ENCODE measurements around the gene TRPC6.

TRPC6 gene

GRCh38 chr11:101509922-101510321, 73.9 kb downstream of the TRPC6 start:
- no peak overlapping the region for H3K4me3 ChIP-seq (ENCODE audit: low read length)
- H2AFZ ChIP-seq (ENCODE audit: low read depth, low read length): no peak overlapping the region
- H3K27me3 ChIP-seq (ENCODE audit: insufficient read depth, low read length): no peaks in the 10 kb centered on the region
- no peaks in the 10 kb centered on the region for H3K36me3 ChIP-seq (ENCODE audit: insufficient read depth, low read length)
- H3K9me3 ChIP-seq (ENCODE audit: low read length): no peaks in the 10 kb centered on the region
- no peaks in the 10 kb centered on the region for H3K4me1 ChIP-seq (ENCODE audit: insufficient read depth, low read length)

DNA sequence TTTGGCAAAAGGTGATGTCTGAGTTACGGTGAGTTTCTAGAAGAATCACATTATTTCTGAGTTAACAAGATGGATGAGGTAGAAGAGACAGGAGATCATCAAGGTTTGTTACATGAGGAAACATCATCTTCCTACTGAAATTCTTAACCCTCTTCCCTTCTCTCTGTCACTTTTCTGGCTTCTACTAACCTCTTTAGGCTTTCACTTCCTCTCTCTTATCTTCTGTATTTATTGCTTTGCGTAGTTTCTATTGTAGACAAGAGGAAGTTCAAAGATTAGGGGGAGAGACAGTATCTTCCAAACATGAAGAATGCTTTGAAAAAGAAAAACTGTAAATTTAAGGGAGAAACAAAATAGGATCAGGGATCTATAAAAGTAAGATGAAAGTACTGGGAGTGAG, 75.4 kb downstream of the TRPC6 start:
- no peaks in the 10 kb centered on the region for H3K36me3 ChIP-seq (ENCODE audit: insufficient read depth, low read length)
- no peak overlapping the region for H3K4me3 ChIP-seq (ENCODE audit: low read length)
- no peaks in the 10 kb centered on the region for H3K4me1 ChIP-seq (ENCODE audit: insufficient read depth, low read length)
- H2AFZ ChIP-seq (ENCODE audit: low read depth, low read length): no peak overlapping the region
- H3K27me3 ChIP-seq (ENCODE audit: insufficient read depth, low read length): no peaks in the 10 kb centered on the region
- no peaks in the 10 kb centered on the region for H3K9me3 ChIP-seq (ENCODE audit: low read length)

GRCh38 chr11:101498891-101499290, 84.9 kb downstream of the TRPC6 start:
- Histone ChIP-seq H3K27me3 (ENCODE audit: insufficient read depth, low read length) (no peaks in the 10 kb centered on the region), H3K4me1 (ENCODE audit: insufficient read depth, low read length) (no peaks in the 10 kb centered on the region), H3K36me3 (ENCODE audit: insufficient read depth, low read length) (no peaks in the 10 kb centered on the region), H2AFZ (ENCODE audit: low read depth, low read length) (no peak overlapping the region), H3K9me3 (ENCODE audit: low read length) (no peaks in the 10 kb centered on the region), H3K4me3 (ENCODE audit: low read length) (no peak overlapping the region)

GRCh38 chr11:101497291-101497690, 86.5 kb downstream of the TRPC6 start:
- no peaks in the 10 kb centered on the region for H3K27me3 ChIP-seq (ENCODE audit: insufficient read depth, low read length)
- H3K4me1 ChIP-seq (ENCODE audit: insufficient read depth, low read length): no peaks in the 10 kb centered on the region
- no peaks in the 10 kb centered on the region for H3K9me3 ChIP-seq (ENCODE audit: low read length)
- H2AFZ ChIP-seq (ENCODE audit: low read depth, low read length): no peak overlapping the region
- no peak overlapping the region for H3K4me3 ChIP-seq (ENCODE audit: low read length)
- no peaks in the 10 kb centered on the region for H3K36me3 ChIP-seq (ENCODE audit: insufficient read depth, low read length)

- no peaks in the 10 kb centered on the region for H3K27me3 ChIP-seq (ENCODE audit: insufficient read depth, low read length)
- no peaks in the 10 kb centered on the region for H3K36me3 ChIP-seq (ENCODE audit: insufficient read depth, low read length)
- H3K4me1 ChIP-seq (ENCODE audit: insufficient read depth, low read length): no peaks in the 10 kb centered on the region
- no peaks in the 10 kb centered on the region for H3K9me3 ChIP-seq (ENCODE audit: low read length)
- no peak overlapping the region for H3K4me3 ChIP-seq (ENCODE audit: low read length)
- H2AFZ ChIP-seq (ENCODE audit: low read depth, low read length): no peak overlapping the region
Observed at GRCh38 chr11:101487775-101488174, 96.0 kb downstream of the TRPC6 start.

GRCh38 chr11:101482556-101483124, 101.2 kb downstream of the TRPC6 start:
- no peaks in the 10 kb centered on the region for H3K27me3 ChIP-seq (ENCODE audit: insufficient read depth, low read length)
- no peak overlapping the region for H3K4me3 ChIP-seq (ENCODE audit: low read length)
- no peaks in the 10 kb centered on the region for H3K4me1 ChIP-seq (ENCODE audit: insufficient read depth, low read length)

GRCh38 chr11:101478587-101479369, 105.0 kb downstream of the TRPC6 start:
- Histone ChIP-seq H3K27me3 (ENCODE audit: insufficient read depth, low read length) (no peaks in the 10 kb centered on the region), H3K4me3 (ENCODE audit: low read length) (no peak overlapping the region), H3K9me3 (ENCODE audit: low read length) (no peaks in the 10 kb centered on the region), H3K36me3 (ENCODE audit: insufficient read depth, low read length) (no peaks in the 10 kb centered on the region), H3K4me1 (ENCODE audit: insufficient read depth, low read length) (no peaks in the 10 kb centered on the region), H2AFZ (ENCODE audit: low read depth, low read length) (no peak overlapping the region)

More at GRCh38 chr11:101482556-101483124, 101.2 kb downstream of the TRPC6 start:
- Histone ChIP-seq H3K9me3 (ENCODE audit: low read length) (no peaks in the 10 kb centered on the region), H2AFZ (ENCODE audit: low read depth, low read length) (no peak overlapping the region), H3K36me3 (ENCODE audit: insufficient read depth, low read length) (no peaks in the 10 kb centered on the region)

DNA sequence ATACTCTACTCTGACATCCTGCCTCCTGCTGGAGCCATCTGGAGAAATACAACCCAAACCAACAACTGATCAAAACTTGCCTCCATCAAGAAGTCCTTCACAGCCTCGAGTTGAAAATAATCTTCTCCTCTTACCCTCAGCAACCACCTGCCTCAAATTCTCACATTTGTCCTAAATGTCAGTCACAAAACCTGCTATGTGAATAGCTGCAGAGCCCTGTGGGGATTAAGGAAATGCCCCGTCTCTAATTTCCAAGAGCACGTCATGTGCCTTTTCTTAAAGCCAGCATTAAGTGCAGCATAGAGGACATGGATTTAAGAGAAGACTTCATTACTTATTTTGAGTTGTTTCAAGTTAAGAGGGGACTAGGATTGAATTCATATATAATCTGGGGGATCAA, 105.9 kb downstream of the TRPC6 start:
- H3K4me3 ChIP-seq (ENCODE audit: low read length): no peak overlapping the region
- no peaks in the 10 kb centered on the region for H3K9me3 ChIP-seq (ENCODE audit: low read length)
- no peaks in the 10 kb centered on the region for H3K36me3 ChIP-seq (ENCODE audit: insufficient read depth, low read length)
- H3K27me3 ChIP-seq (ENCODE audit: insufficient read depth, low read length): no peaks in the 10 kb centered on the region
- no peak overlapping the region for H2AFZ ChIP-seq (ENCODE audit: low read depth, low read length)
- H3K4me1 ChIP-seq (ENCODE audit: insufficient read depth, low read length): no peaks in the 10 kb centered on the region

- no peaks in the 10 kb centered on the region for H3K9me3 ChIP-seq (ENCODE audit: low read length)
- no peaks in the 10 kb centered on the region for H3K4me1 ChIP-seq (ENCODE audit: insufficient read depth, low read length)
- H3K4me3 ChIP-seq (ENCODE audit: low read length): no peak overlapping the region
- no peaks in the 10 kb centered on the region for H3K27me3 ChIP-seq (ENCODE audit: insufficient read depth, low read length)
- H2AFZ ChIP-seq (ENCODE audit: low read depth, low read length): no peak overlapping the region
- H3K36me3 ChIP-seq (ENCODE audit: insufficient read depth, low read length): no peaks in the 10 kb centered on the region
Observed at GRCh38 chr11:101476191-101476590, 107.6 kb downstream of the TRPC6 start.

GRCh38 chr11:101475699-101476098, 108.1 kb downstream of the TRPC6 start:
- no peaks in the 10 kb centered on the region for H3K4me1 ChIP-seq (ENCODE audit: insufficient read depth, low read length)
- H3K27me3 ChIP-seq (ENCODE audit: insufficient read depth, low read length): no peaks in the 10 kb centered on the region
- H2AFZ ChIP-seq (ENCODE audit: low read depth, low read length): no peak overlapping the region
- H3K9me3 ChIP-seq (ENCODE audit: low read length): no peaks in the 10 kb centered on the region
- no peak overlapping the region for H3K4me3 ChIP-seq (ENCODE audit: low read length)
- H3K36me3 ChIP-seq (ENCODE audit: insufficient read depth, low read length): no peaks in the 10 kb centered on the region

DNA sequence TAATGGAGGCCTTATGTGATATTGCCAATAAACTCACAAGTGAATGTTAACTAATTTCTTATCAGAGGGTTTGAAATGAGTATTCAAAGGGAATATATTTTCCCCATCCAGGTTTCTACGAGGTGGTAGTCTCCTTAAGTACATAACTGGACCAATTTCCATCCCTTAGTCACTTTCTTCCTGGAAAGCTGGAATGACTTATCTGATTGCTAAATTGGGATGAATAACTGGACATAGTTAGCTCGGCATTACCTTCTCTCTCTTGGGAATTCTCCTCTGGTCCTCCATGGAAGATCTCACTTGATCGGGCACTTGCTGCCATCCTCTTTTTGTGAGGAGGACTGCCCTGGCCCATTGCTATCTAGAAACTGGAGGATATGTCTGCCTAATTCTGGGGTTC, 109.1 kb downstream of the TRPC6 start:
- Histone ChIP-seq H2AFZ (ENCODE audit: low read depth, low read length) (no peak overlapping the region), H3K4me1 (ENCODE audit: insufficient read depth, low read length) (no peaks in the 10 kb centered on the region), H3K36me3 (ENCODE audit: insufficient read depth, low read length) (no peaks in the 10 kb centered on the region), H3K9me3 (ENCODE audit: low read length) (no peaks in the 10 kb centered on the region), H3K27me3 (ENCODE audit: insufficient read depth, low read length) (no peaks in the 10 kb centered on the region), H3K4me3 (ENCODE audit: low read length) (no peak overlapping the region)

GRCh38 chr11:101470881-101471520, 112.8 kb downstream of the TRPC6 start:
- Histone ChIP-seq H3K27me3 (ENCODE audit: insufficient read depth, low read length) (no peaks in the 10 kb centered on the region), H3K4me1 (ENCODE audit: insufficient read depth, low read length) (no peaks in the 10 kb centered on the region), H3K4me3 (ENCODE audit: low read length) (no peak overlapping the region), H2AFZ (ENCODE audit: low read depth, low read length) (no peak overlapping the region), H3K9me3 (ENCODE audit: low read length) (no peaks in the 10 kb centered on the region), H3K36me3 (ENCODE audit: insufficient read depth, low read length) (no peaks in the 10 kb centered on the region)

GRCh38 chr11:101470419-101470818, 113.4 kb downstream of the TRPC6 start:
- no peak overlapping the region for H2AFZ ChIP-seq (ENCODE audit: low read depth, low read length)
- no peaks in the 10 kb centered on the region for H3K36me3 ChIP-seq (ENCODE audit: insufficient read depth, low read length)
- H3K9me3 ChIP-seq (ENCODE audit: low read length): no peaks in the 10 kb centered on the region
- no peak overlapping the region for H3K4me3 ChIP-seq (ENCODE audit: low read length)
- no peaks in the 10 kb centered on the region for H3K4me1 ChIP-seq (ENCODE audit: insufficient read depth, low read length)
- no peaks in the 10 kb centered on the region for H3K27me3 ChIP-seq (ENCODE audit: insufficient read depth, low read length)

All from neuron (in vitro differentiated cells).